Posterior vena cava (tissue), 2 donors: Measurements from ENCODE around the gene ELF5. TPM values are rescaled to one million over a fixed set of nuclear protein-coding genes. Genes with fewer than 3 reads are reported as not detected.

Experiments used
- DNase-seq: peaks from one replicate; pipeline ENCODE4 v3.0.0-alpha.2; 2020; ENCODE audit warnings: low spot score
- intact Hi-C, 2 donors: fragments of 100-400 bp; cut with DNase I; formaldehyde crosslinking; loops; one replicate each; pipeline versions ENCODE4 v1.14.1 to v1.14.2; 2022 to 2023
- total RNA-seq, 2 donors: library from RNA; stranded (reverse); fragmentation: NEBNext Ultra II Directional; extraction: Animal tissue kit (Norgen Biotek cat#: 25700); gene quantifications; one replicate each; pipeline ENCODE4 v1.2.1, GENCODE V29; 2021
- donor health status: DM: yes; HTN: yes; CAD: no.
- donor health status: DM: yes; HTN: yes; CAD: no.

The ELF5 gene
- total RNA-seq, 2 donors from 2014 or later, result not detected

DNA sequence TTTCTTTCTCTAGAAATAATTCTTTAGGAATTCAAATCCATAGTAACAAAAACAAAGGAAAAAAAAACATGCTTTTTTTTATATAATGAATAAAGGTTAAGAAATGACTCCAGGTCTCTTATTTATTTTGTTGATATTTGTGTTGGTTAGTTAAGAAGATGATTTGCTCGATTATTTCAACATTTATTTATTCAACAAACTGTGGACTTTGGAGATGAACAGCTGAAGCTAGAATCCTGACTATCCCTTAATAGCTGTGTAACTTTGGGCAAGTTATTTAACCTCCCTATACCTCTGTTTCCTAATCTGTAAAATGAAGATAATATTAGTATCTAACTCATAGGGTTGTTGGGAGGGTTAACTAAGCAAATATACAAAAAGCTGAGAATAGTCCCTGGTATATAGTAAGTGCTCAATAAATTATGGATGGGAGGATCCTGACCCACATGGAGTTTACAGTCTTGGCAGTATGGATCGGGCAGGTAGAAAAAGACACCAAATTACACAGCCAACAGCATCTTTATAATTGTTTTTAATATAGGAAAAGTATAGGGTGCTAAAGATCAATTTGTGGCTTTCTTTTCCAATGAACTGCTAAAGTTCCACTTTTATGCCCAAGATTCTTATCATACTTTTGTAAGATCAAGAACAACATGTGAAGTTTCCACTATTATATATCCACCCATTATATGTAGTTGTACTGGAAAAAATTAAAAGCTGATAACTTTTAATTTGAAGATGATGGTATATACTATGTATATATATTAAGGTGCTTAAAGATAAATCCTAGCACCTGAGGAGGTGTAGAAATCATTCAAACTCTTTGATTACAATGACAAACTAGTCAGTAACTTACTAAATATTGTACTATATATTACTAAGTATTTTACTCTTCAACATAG, 76.1 kb downstream of the ELF5 start:
- intact Hi-C loops, result no loop called here
- no peak for DNase-seq

DNA sequence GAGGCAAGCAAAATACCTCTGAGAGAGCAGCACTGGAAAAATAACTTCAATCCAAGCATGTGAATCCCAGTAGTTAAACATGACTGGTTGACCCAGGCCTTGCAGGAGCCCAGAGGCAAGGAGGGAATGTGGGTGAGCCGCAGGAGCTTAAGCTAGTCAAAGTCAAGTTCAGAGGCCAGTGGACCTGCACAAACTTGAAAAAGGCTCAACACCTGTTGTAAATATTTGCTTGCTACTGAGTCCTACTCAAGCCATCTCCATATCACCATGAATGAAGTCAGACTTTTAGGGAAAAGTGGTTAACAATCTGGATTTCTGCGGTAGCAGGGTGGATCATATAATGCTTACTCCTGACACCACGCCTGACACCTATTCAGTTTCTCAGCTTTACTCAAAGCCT, 79.7 kb downstream of the ELF5 start:
- intact Hi-C loops, result no loop called here

DNA sequence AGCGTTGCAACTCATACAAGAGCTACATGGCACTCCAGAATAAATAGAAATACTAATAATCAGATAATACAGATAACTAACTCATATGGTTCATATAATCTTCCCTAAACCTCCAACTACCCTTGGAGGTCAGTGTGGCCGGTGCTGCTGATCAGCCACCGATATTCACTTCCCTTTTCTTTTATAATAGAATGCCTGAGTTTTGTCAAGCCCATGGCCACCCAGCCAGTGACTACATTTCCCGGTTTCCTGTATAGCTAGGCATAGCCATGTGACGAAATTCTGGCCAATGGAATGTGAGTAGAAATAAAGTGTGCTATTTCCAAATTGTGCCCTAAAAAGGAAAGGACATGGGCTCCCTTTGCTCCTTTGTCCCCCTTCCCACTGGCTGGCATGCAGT, 80.8 kb downstream of the ELF5 start:
- no peak for DNase-seq
- intact Hi-C loops, result no loop called here

More for the DNA sequence above, 79.7 kb downstream of the ELF5 start:
- DNase-seq, result no peak

DNA sequence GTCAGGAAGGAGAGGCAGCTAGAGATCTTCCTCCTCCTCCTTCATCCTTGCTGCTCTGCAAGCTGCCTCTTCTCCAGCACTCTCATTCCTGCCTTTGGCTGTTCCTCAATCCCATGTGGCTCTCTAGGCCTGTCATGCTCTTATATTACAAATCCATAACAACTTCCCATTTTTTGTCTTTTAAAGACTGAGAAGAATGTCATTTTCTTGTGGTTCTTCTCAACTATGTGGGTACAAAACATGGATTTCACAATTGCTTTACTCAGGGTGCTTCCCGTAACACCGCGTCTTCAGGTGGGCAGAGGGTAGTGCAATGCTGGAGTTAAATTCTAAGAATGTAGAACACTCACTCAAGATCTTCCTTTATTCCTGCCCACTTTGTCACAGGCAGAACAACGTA, 81.6 kb downstream of the ELF5 start:
- intact Hi-C loops, result no loop called here
- no peak for DNase-seq

Other genes starting within 250 kb of the ELF5 start
- gene ABTB2, start 155.8 kb downstream of the ELF5 start, total RNA-seq, result 1 to 10 TPM; 8.6 to 8.7 TPM
- gene CAT, start 74.9 kb downstream of the ELF5 start, total RNA-seq, result 10 to 100 TPM; 53.3 to 71.5 TPM
- not detected for gene EHF, start 107.3 kb upstream of the ELF5 start, total RNA-seq